GM12865 (cell line): Measurements from ENCODE around the gene SMTNL1.

Source experiments
- DNase-seq: peaks from one replicate; pipeline ENCODE4 v3.0.0; 2010; ENCODE audit warnings: low read depth
- H3K4me3 ChIP-seq: 2 replicates; pipeline ENCODE4 v1.5.1; 2011; ENCODE audit warnings: mild to moderate bottlenecking, low read depth, low read length, control low read depth
- TF ChIP-seq, protein P1 (sequence below): IDR thresholded peaks from 2 replicates; pipeline ENCODE4 v1.5.1; 2011; ENCODE audit warnings: low read length, control low read depth, low read depth, inconsistent platforms; ENCODE audit not compliant: insufficient read depth; ENCODE audit errors: missing control alignments

Gene SMTNL1

GRCh38 chr11:57496109-57496820, 41.1 kb upstream of the SMTNL1 start:
- no peak for DNase-seq
- TF ChIP-seq, protein P1, sequence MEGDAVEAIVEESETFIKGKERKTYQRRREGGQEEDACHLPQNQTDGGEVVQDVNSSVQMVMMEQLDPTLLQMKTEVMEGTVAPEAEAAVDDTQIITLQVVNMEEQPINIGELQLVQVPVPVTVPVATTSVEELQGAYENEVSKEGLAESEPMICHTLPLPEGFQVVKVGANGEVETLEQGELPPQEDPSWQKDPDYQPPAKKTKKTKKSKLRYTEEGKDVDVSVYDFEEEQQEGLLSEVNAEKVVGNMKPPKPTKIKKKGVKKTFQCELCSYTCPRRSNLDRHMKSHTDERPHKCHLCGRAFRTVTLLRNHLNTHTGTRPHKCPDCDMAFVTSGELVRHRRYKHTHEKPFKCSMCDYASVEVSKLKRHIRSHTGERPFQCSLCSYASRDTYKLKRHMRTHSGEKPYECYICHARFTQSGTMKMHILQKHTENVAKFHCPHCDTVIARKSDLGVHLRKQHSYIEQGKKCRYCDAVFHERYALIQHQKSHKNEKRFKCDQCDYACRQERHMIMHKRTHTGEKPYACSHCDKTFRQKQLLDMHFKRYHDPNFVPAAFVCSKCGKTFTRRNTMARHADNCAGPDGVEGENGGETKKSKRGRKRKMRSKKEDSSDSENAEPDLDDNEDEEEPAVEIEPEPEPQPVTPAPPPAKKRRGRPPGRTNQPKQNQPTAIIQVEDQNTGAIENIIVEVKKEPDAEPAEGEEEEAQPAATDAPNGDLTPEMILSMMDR, result no peak

GRCh38 chr11:57497303-57498247, 39.8 kb upstream of the SMTNL1 start:
- no peak for DNase-seq
- H3K4me3 ChIP-seq, result no peak overlapping the region
- TF ChIP-seq, protein P1, result no peak

More at GRCh38 chr11:57496109-57496820, 41.1 kb upstream of the SMTNL1 start:
- H3K4me3 ChIP-seq, result no peak overlapping the region

DNA sequence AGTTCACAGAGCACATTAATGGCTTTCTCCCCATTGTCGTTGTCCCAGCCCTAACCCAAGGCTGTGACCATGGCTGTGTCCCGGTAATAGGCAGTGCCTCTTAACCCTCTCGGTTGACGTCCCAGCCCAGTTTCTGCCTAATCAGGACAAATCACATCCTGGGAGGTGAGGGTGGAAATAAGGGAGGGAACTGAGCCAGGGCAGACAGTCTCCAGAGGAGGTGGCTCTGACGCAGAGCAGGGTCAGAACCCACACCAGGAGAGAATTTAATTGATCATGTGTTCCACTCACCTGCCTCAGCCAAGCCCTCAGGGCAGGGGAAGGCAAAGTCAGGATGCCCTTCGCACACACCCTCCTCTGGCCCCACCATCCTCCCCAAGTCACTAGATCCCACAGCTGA, 38.9 kb upstream of the SMTNL1 start:
- H3K4me3 ChIP-seq, result no peak overlapping the region
- TF ChIP-seq, protein P1, result no peak
- DNase-seq, result no peak

DNA sequence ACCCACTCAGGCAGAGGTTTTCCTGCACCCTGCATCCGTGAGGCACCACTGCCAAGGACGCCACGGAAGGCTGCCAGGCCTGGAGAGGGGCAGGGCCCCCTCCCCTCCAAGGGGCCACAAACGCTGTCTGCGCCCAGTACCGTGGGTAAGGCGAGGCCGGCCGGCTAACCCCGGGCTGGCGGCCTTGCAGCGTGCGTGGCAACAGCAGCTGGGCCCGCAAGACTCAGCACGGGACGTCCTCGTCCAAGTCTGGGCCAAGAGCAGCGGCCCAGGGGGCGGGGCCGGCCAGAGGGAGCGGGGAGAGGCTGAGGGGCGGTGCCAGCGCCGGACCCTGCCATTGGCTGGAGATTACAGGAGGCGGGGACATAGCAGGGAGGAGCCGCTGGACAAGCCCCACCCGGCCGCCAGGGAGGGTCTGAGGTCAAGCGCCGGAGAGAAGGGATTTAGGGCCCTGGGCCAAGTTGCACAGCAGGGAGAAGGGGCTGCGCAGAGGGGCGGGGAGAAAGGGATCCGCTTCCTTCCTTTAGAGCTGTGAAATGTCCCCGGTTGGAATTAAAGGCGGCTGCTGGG, 37.9 kb upstream of the SMTNL1 start:
- no peak overlapping the region for H3K4me3 ChIP-seq
- DNase-seq, result peak; percentile 52
- TF ChIP-seq, protein P1, result no peak

DNA sequence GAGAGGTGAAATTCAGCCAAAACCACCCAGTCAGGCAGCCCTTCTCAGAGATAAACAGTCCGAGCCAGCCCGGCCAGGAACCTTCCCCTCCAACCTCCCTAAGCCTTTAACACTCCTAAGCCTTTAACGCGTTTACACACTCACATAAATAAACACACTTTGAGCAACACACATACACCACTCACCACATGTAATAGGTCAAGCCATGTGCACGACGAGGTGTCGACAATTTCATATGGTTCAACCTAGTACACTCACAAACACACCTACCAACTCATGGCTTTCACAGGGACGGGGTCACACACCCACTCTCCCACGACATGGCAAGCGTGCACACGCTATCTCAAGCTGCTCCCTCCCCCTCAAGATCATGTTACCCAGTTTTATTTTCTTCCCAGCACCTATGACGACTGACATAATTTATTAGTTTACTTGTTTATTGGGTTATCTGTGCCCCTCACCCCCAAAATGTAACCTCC, 37.4 kb upstream of the SMTNL1 start:
- TF ChIP-seq, protein P1, result no peak
- H3K4me3 ChIP-seq, result no peak overlapping the region
- DNase-seq, result no peak

GRCh38 chr11:57500515-57500914, 36.9 kb upstream of the SMTNL1 start:
- TF ChIP-seq, protein P1, result no peak
- DNase-seq, result no peak
- H3K4me3 ChIP-seq, result no peak overlapping the region
